ENCODE data around the gene PSMD7.
"Not testable (repeated sequence)": the region's sequence is repeated elsewhere in the genome, so short reads cannot be mapped to it uniquely, and the experiment has no call there.

Gene PSMD7

GRCh38 chr16:74296104-74296431 lies 546 bp upstream of the PSMD7 start:
- no peak for DNase-seq (ENCODE audit: low read depth, low spot score)

GRCh38 chr16:74297145-74297665 lies 591 bp downstream of the PSMD7 start:
- DNase-seq (ENCODE audit: low read depth, low spot score): no peak

GRCh38 chr16:74298104-74298503 lies 1.5 kb downstream of the PSMD7 start:
- no peak for DNase-seq (ENCODE audit: low read depth, low spot score)

- no peak for DNase-seq (ENCODE audit: low read depth, low spot score)
Measured at GRCh38 chr16:74302341-74302740, 5.7 kb downstream of the PSMD7 start.

GRCh38 chr16:74304164-74304834 lies 7.7 kb downstream of the PSMD7 start:
- DNase-seq (ENCODE audit: low read depth, low spot score): no peak

GRCh38 chr16:74304835-74305176 lies 8.2 kb downstream of the PSMD7 start:
- no peak for DNase-seq (ENCODE audit: low read depth, low spot score)

GRCh38 chr16:74305281-74305680 lies 8.7 kb downstream of the PSMD7 start:
- no peak for DNase-seq (ENCODE audit: low read depth, low spot score)

- no peak for DNase-seq (ENCODE audit: low read depth, low spot score)
Measured at GRCh38 chr16:74305978-74306784, 9.6 kb downstream of the PSMD7 start.

GRCh38 chr16:74307383-74307782 lies 10.8 kb downstream of the PSMD7 start:
- no peak for DNase-seq (ENCODE audit: low read depth, low spot score)

GRCh38 chr16:74309789-74310781 lies 13.5 kb downstream of the PSMD7 start:
- no peak for DNase-seq (ENCODE audit: low read depth, low spot score)

GRCh38 chr16:74315059-74315458 lies 18.4 kb downstream of the PSMD7 start:
- no peak for DNase-seq (ENCODE audit: low read depth, low spot score)

GRCh38 chr16:74320707-74321106 lies 24.1 kb downstream of the PSMD7 start:
- DNase-seq (ENCODE audit: low read depth, low spot score): no peak

- DNase-seq (ENCODE audit: low read depth, low spot score): no peak
Measured at GRCh38 chr16:74321356-74321755, 24.7 kb downstream of the PSMD7 start.

GRCh38 chr16:74322301-74322710 lies 25.7 kb downstream of the PSMD7 start:
- DNase-seq (ENCODE audit: low read depth, low spot score): no peak

- not testable (repeated sequence) for DNase-seq (ENCODE audit: low read depth, low spot score)
Measured at GRCh38 chr16:74324777-74325176, 28.2 kb downstream of the PSMD7 start.

- DNase-seq (ENCODE audit: low read depth, low spot score): no peak
Measured at GRCh38 chr16:74325641-74326040, 29.0 kb downstream of the PSMD7 start.

GRCh38 chr16:74328346-74328745 lies 31.7 kb downstream of the PSMD7 start:
- DNase-seq (ENCODE audit: low read depth, low spot score): not testable (repeated sequence)

GRCh38 chr16:74332469-74332868 lies 35.9 kb downstream of the PSMD7 start:
- DNase-seq (ENCODE audit: low read depth, low spot score): not testable (repeated sequence)

GRCh38 chr16:74337506-74337905 lies 40.9 kb downstream of the PSMD7 start:
- DNase-seq (ENCODE audit: low read depth, low spot score): not testable (repeated sequence)

GRCh38 chr16:74339226-74339625 lies 42.6 kb downstream of the PSMD7 start:
- not testable (repeated sequence) for DNase-seq (ENCODE audit: low read depth, low spot score)

- DNase-seq (ENCODE audit: low read depth, low spot score): not testable (repeated sequence)
Measured at GRCh38 chr16:74353038-74353437, 56.4 kb downstream of the PSMD7 start.

All from activated naive CD8-positive, alpha-beta T cell treated with anti-CD3 and anti-CD28 coated beads, Interleukin-2, amount 50 U/mL, for 16 hours (primary cell).